ENCODE results near the gene FGGY. TPM values are rescaled to one million over a fixed set of nuclear protein-coding genes. Genes with fewer than 3 reads are reported as not detected.

Gene FGGY
- total RNA-seq, 4 donors from 2014 or later, result 12.4 to 17.5 (median 16.1) TPM

DNA sequence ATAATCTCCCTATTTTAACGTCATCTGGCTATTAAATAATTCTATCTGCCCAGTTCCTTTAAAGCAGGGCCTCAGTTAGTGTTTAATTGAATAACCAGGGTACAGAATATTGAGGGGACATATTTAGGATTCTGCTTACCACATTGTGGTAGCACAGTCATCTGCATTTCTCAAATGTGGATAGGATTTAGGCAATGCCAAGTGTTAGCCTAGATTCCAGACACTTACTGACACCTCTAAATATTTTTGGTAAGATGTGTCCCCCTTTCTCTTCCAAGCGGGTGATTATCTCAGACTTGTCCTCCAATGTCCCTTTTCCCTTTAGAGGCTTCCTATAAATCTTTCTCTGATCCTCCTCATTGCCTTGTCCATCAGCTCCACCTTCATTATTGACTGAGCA is 357.1 kb downstream of the FGGY start:
- TF ChIP-seq EP300 (IDR thresholded peaks at IDR 0.05) (no peak), CTCF (IDR thresholded peaks at IDR 0.05) (no peak), POLR2AphosphoS5 (IDR thresholded peaks at IDR 0.05) (no peak), POLR2A (IDR thresholded peaks at IDR 0.05) (no peak)
- H3K27me3 ChIP-seq, result no peaks in the 10 kb centered on the region
- H3K4me1 ChIP-seq, result no peaks in the 10 kb centered on the region
- no peak overlapping the region for H3K27ac ChIP-seq
- no peaks in the 10 kb centered on the region for H3K9me3 ChIP-seq
- H3K4me3 ChIP-seq, result no peak overlapping the region
- no peak for DNase-seq (ENCODE audit: low spot score in 2 of 2)
- no peaks in the 10 kb centered on the region for H3K36me3 ChIP-seq
- WGBS, result 98% methylated on average over 2 of the region's 2 CpGs

DNA sequence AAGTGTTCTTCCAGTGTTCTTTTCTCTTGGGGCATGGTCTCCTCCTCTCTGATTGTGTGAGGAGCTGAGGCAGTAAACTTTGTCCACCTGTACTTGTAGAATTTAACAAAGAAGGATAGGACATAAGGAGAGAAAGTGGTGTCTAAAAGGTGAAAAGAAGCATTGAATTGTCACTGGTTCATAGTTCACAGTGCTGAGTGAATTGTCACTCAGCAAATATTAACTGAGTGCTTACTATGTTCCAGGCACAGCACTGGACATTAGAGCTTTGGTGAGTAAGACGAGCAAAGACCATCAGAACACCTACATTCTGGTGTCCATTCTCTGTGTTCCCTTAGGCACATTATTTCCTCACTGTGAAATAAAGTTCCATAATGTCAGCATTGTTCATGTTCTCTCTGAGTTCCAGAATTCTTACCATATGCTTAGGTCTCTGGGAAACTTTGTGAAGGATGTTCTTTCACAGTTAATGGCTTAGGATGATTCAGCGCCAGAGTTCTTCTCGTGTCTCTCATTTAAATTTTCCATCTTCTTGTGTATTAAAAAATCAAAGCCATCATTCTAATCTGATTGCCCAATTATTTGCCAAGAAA is 361.1 kb downstream of the FGGY start:
- H3K27me3 ChIP-seq, result no peaks in the 10 kb centered on the region
- H3K4me3 ChIP-seq, result no peak overlapping the region
- no peaks in the 10 kb centered on the region for H3K9me3 ChIP-seq
- H3K27ac ChIP-seq, result no peak overlapping the region
- 82% methylated on average over 3 of the region's 3 CpGs for WGBS
- no peaks in the 10 kb centered on the region for H3K4me1 ChIP-seq
- no peak for DNase-seq (ENCODE audit: low spot score in 2 of 2)
- TF ChIP-seq POLR2AphosphoS5 (IDR thresholded peaks at IDR 0.05) (no peak), POLR2A (IDR thresholded peaks at IDR 0.05) (no peak), EP300 (IDR thresholded peaks at IDR 0.05) (no peak), CTCF (IDR thresholded peaks at IDR 0.05) (no peak)
- H3K36me3 ChIP-seq, result no peaks in the 10 kb centered on the region

- no peak overlapping the region for H3K27ac ChIP-seq
- no peak for TF ChIP-seq POLR2AphosphoS5 (IDR thresholded peaks at IDR 0.05)
- no peak for TF ChIP-seq EP300 (IDR thresholded peaks at IDR 0.05)
- TF ChIP-seq CTCF (IDR thresholded peaks at IDR 0.05), result no peak
- no peak for TF ChIP-seq POLR2A (IDR thresholded peaks at IDR 0.05)
- no peaks in the 10 kb centered on the region for H3K4me1 ChIP-seq
- H3K36me3 ChIP-seq, result no peaks in the 10 kb centered on the region
- H3K27me3 ChIP-seq, result no peaks in the 10 kb centered on the region
- H3K9me3 ChIP-seq, result no peaks in the 10 kb centered on the region
- H3K4me3 ChIP-seq, result no peak overlapping the region
- WGBS, result 85% methylated on average over 6 of the region's 6 CpGs
- DNase-seq (ENCODE audit: low spot score in 2 of 2), result no peak
Observed at GRCh38 chr1:59664166-59664565, 367.3 kb downstream of the FGGY start.

GRCh38 chr1:59666106-59666505 is 369.2 kb downstream of the FGGY start:
- H3K27me3 ChIP-seq, result no peaks in the 10 kb centered on the region
- 95% methylated on average over 1 of the region's 1 CpG for WGBS
- peaks cover 16% of the 10 kb centered on the region for H3K4me1 ChIP-seq
- DNase-seq (ENCODE audit: low spot score in 2 of 2), result no peak
- no peaks in the 10 kb centered on the region for H3K9me3 ChIP-seq
- TF ChIP-seq CTCF (IDR thresholded peaks at IDR 0.05) (no peak), POLR2AphosphoS5 (IDR thresholded peaks at IDR 0.05) (no peak), POLR2A (IDR thresholded peaks at IDR 0.05) (no peak)
- no peak overlapping the region for H3K27ac ChIP-seq
- no peaks in the 10 kb centered on the region for H3K36me3 ChIP-seq
- no peak overlapping the region for H3K4me3 ChIP-seq

- Histone ChIP-seq H3K4me3 (no peak overlapping the region), H3K36me3 (no peaks in the 10 kb centered on the region), H3K4me1 (peaks cover 21% of the 10 kb centered on the region), H3K27me3 (no peaks in the 10 kb centered on the region), H3K9me3 (no peaks in the 10 kb centered on the region), H3K27ac (no peak overlapping the region)
- no peak for DNase-seq (ENCODE audit: low spot score in 2 of 2)
- WGBS, result 93% methylated on average over 3 of the region's 3 CpGs
- TF ChIP-seq EP300 (IDR thresholded peaks at IDR 0.05), result no peak
- TF ChIP-seq POLR2A (IDR thresholded peaks at IDR 0.05), result no peak
- TF ChIP-seq POLR2AphosphoS5 (IDR thresholded peaks at IDR 0.05), result no peak
- TF ChIP-seq CTCF (IDR thresholded peaks at IDR 0.05), result no peak
Observed at GRCh38 chr1:59667020-59667419, 370.1 kb downstream of the FGGY start.
